A673 (cell line): ENCODE measurements around the gene RBM42. TPM values are rescaled to one million over a fixed set of nuclear protein-coding genes. Genes with fewer than 3 reads are reported as not detected.

Experiments used
- BruUV-seq: library from RNA; stranded (reverse); fragments of 400-500 nt; replicated peaks from 2 replicates; lab custom pipeline; 2021; lab: Mats Ljungman, UMichigan
- CTCF ChIA-PET: fragments of 300-600 bp; sonication (Branson Sonifier 250); formaldehyde crosslinking; loops from one replicate; lab custom pipeline; 2022; ENCODE audit warnings: antibody characterized with exemption; lab: Charles Lee
- POLR2A ChIA-PET: fragments of 300-600 bp; sonication (Branson Sonifier 250); formaldehyde crosslinking; loops from one replicate; lab custom pipeline; 2022; ENCODE audit warnings: antibody characterized with exemption; ENCODE audit not compliant: low non-redundant PET; lab: Charles Lee
- DNase-seq: peaks from one replicate; pipeline ENCODE4 v3.0.0-alpha.2; 2015; ENCODE audit warnings: low spot score
- H3K27ac ChIP-seq: fragments of 200-600 bp; sonication (generic); 2 replicates; pipeline ENCODE4 v1.5.1; 2016; ENCODE audit warnings: mixed run types, low read depth, mild to moderate bottlenecking, mixed read lengths, antibody characterized with exemption, low read length; ENCODE audit not compliant: poor library complexity, severe bottlenecking
- H3K27me3 ChIP-seq: fragments of 200-600 bp; sonication (generic); replicated peaks from 2 replicates; pipeline ENCODE4 v1.6.1; 2017; ENCODE audit warnings: mixed run types, low read depth, mild to moderate bottlenecking, mixed read lengths, antibody characterized with exemption, low read length; ENCODE audit not compliant: insufficient read depth, poor library complexity
- H3K36me3 ChIP-seq: fragments of 200-600 bp; sonication (generic); 2 replicates; pipeline ENCODE4 v1.6.1; 2016; ENCODE audit warnings: mixed run types, mild to moderate bottlenecking, mixed read lengths, antibody characterized with exemption, low read length; ENCODE audit not compliant: insufficient read depth, poor library complexity, severe bottlenecking
- H3K4me1 ChIP-seq: fragments of 200-600 bp; sonication (generic); 2 replicates; pipeline ENCODE4 v1.6.1; 2017; ENCODE audit warnings: mixed run types, mild to moderate bottlenecking, mixed read lengths, antibody characterized with exemption, low read length; ENCODE audit not compliant: insufficient read depth, poor library complexity, severe bottlenecking
- H3K4me3 ChIP-seq: fragments of 200-600 bp; sonication (generic); 2 replicates; pipeline ENCODE4 v1.5.1; 2016; ENCODE audit warnings: low read depth, mixed run types, mild to moderate bottlenecking, mixed read lengths, low read length; ENCODE audit not compliant: poor library complexity, severe bottlenecking
- H3K9me3 ChIP-seq: fragments of 200-600 bp; sonication (generic); 2 replicates; pipeline ENCODE4 v1.6.1; 2016; ENCODE audit warnings: mixed run types, low read depth, mild to moderate bottlenecking, mixed read lengths, antibody characterized with exemption, low read length; ENCODE audit not compliant: poor library complexity, severe bottlenecking
- CTCF ChIP-seq: fragments of 300-800, 200-600 bp; sonication (generic); conservative IDR thresholded peaks from 2 replicates; pipeline ENCODE4 v1.5.1; 2017; ENCODE audit warnings: low read depth, mild to moderate bottlenecking, antibody characterized with exemption, low read length, moderate library complexity, mixed read lengths
- EZH2 ChIP-seq: fragments of 200-600 bp; sonication (generic); IDR thresholded peaks from 2 replicates; pipeline ENCODE4 v1.6.1; 2017; ENCODE audit warnings: borderline replicate concordance, low read depth, mild to moderate bottlenecking, mixed read lengths, antibody characterized with exemption, low read length; ENCODE audit not compliant: poor library complexity, severe bottlenecking
- intact Hi-C: fragments of 100-400 bp; cut with micrococcal nuclease; formaldehyde crosslinking; loops from one replicate; pipeline ENCODE4 v1.10.0; 2022; ENCODE audit not compliant: unreplicated experiment
- total RNA-seq: library from RNA; stranded (reverse); gene quantifications from 2 replicates; pipeline ENCODE4 v1.2.3, GENCODE V29; 2021

The RBM42 gene
- total RNA-seq, 1 experiment from 2014 or later: 106 TPM

- no peak for DNase-seq
- Histone ChIP-seq H3K4me1 (peaks cover 6% of the 10 kb centered on the region), H3K27me3 (no peaks in the 10 kb centered on the region), H3K27ac (no peak overlapping the region), H3K4me3 (no peak overlapping the region), H3K36me3 (no peaks in the 10 kb centered on the region), H3K9me3 (no peaks in the 10 kb centered on the region)
- TF ChIP-seq CTCF: no peak
- TF ChIP-seq EZH2: no peak
- ChIA-PET CTCF (no interaction called here), POLR2A (no interaction called here)
- BruUV-seq: no TSS peak
- intact Hi-C loops: no loop called here
Measured at GRCh38 chr19:35615036-35615435, 13.8 kb upstream of the RBM42 start.

- CTCF ChIA-PET: no interaction called here
- intact Hi-C loops: no loop called here
- H3K36me3 ChIP-seq: no peaks in the 10 kb centered on the region
- H3K27me3 ChIP-seq: no peaks in the 10 kb centered on the region
- H3K4me1 ChIP-seq: no peaks in the 10 kb centered on the region
- no peaks in the 10 kb centered on the region for H3K9me3 ChIP-seq
- no TSS peak for BruUV-seq
- no peak for DNase-seq
- POLR2A ChIA-PET: no interaction called here
- no peak overlapping the region for H3K27ac ChIP-seq
- no peak overlapping the region for H3K4me3 ChIP-seq
- TF ChIP-seq EZH2 (no peak), CTCF (no peak)
Measured at GRCh38 chr19:35618857-35619256, 10.0 kb upstream of the RBM42 start.

GRCh38 chr19:35619290-35619923 is 9.4 kb upstream of the RBM42 start:
- DNase-seq: no peak
- Histone ChIP-seq H3K9me3 (no peaks in the 10 kb centered on the region), H3K27ac (no peak overlapping the region), H3K36me3 (no peaks in the 10 kb centered on the region), H3K4me3 (no peak overlapping the region), H3K4me1 (no peaks in the 10 kb centered on the region), H3K27me3 (no peaks in the 10 kb centered on the region)
- ChIA-PET CTCF (no interaction called here), POLR2A (no interaction called here)
- BruUV-seq: no TSS peak
- TF ChIP-seq CTCF (no peak), EZH2 (no peak)
- intact Hi-C loops: no loop called here
